Testis (tissue), 3 donors: ENCODE results near the gene FARP1. TPM values are rescaled to one million over a fixed set of nuclear protein-coding genes. Genes with fewer than 3 reads are reported as not detected.

Experiments used
- DNase-seq: peaks from one replicate; pipeline ENCODE4 v3.0.0-alpha.2; 2019
- H3K27ac ChIP-seq, 2 donors: fragments of 200-600 bp; sonication (generic); one replicate each; pipeline ENCODE4 v1.5.1; 2019
- H3K27me3 ChIP-seq: fragments of 200-600 bp; sonication (generic); one replicate; pipeline ENCODE4 v1.5.1; 2019
- H3K36me3 ChIP-seq: fragments of 200-600 bp; sonication (generic); one replicate; pipeline ENCODE4 v1.5.1; 2017; ENCODE audit warnings: low read depth; ENCODE audit errors: missing control alignments
- H3K4me1 ChIP-seq: fragments of 200-600 bp; sonication (generic); one replicate; pipeline ENCODE4 v1.5.1; 2019
- H3K4me3 ChIP-seq, 2 donors: fragments of 200-600 bp; sonication (generic); one replicate each; pipeline ENCODE4 v1.5.1; 2017 to 2019
- H3K9me3 ChIP-seq: fragments of 200-600 bp; sonication (generic); one replicate; pipeline ENCODE4 v1.5.1; 2017
- CTCF ChIP-seq, 3 experiments: fragments of 450-650 bp in 2 of 3; fragments of 200-600 bp in 1 of 3; sonication (generic) in 1 of 3; IDR thresholded peaks; one replicate each; pipeline ENCODE4 v1.5.1; 2016 to 2019; ENCODE audit warnings: antibody characterized with exemption in 3 of 3, mild to moderate bottlenecking in 2 of 3, moderate library complexity in 1 of 3
- POLR2A ChIP-seq: fragments of 450-650 bp; IDR thresholded peaks from one replicate; pipeline ENCODE4 v1.6.1; 2017; ENCODE audit warnings: antibody characterized with exemption, mild to moderate bottlenecking, moderate library complexity
- WGBS, 2 donors: methylation state at CpG; one replicate each; pipeline ENCODE4 v1.1.5; 2018; 5-methylcytosine and 5-hydroxymethylcytosine counted together
- intact Hi-C: fragments of 100-400 bp; cut with DNase I; formaldehyde crosslinking; loops from one replicate; pipeline ENCODE4 v1.15.1; 2023; ENCODE audit warnings: low total_unique reads
- polyA plus RNA-seq: library from polyadenylated mRNA; stranded (reverse); fragments of 350-450 nt; fragmentation: Illumina TruSeq; extraction: RNeasy Lipid Tissue Mini Kit (QIAGEN cat#74804); gene quantifications from one replicate; pipeline ENCODE4 v1.2.3, GENCODE V29; 2014; ENCODE audit warnings: low read depth, low replicate concordance; ENCODE audit not compliant: insufficient read depth
- total RNA-seq, 2 donors: library from RNA; depleted of rRNA; stranded (reverse); fragments of >200 nt; gene quantifications; one replicate each; pipeline ENCODE4 v1.2.3, GENCODE V29; 2016

FARP1 gene
- total and polyA plus RNA-seq, 3 donors from 2014 or later: 54.0 to 130 (median 69.1) TPM

- Histone ChIP-seq H3K4me1 (peaks cover 28% of the 10 kb centered on the region), H3K27me3 (no peaks in the 10 kb centered on the region), H3K4me3 (no peak overlapping the region), H3K36me3 (no peaks in the 10 kb centered on the region), H3K27ac (peak overlapping the region in 1 of 2 donors; percentile 7), H3K9me3 (no peaks in the 10 kb centered on the region)
- WGBS, 2 donors: 76 to 83% methylated on average over 13 to 16 of the region's 16 CpGs
- TF ChIP-seq POLR2A: no peak
- no peak for TF ChIP-seq CTCF (IDR thresholded peaks at IDR 0.05)
- DNase-seq: no peak
- intact Hi-C loops: no loop called here
Measured at GRCh38 chr13:98458431-98458830, 315.5 kb downstream of the FARP1 start.

GRCh38 chr13:98459171-98459681 is 316.3 kb downstream of the FARP1 start:
- H3K4me3 ChIP-seq: no peak overlapping the region
- H3K4me1 ChIP-seq: peaks cover 24% of the 10 kb centered on the region
- intact Hi-C loops: no loop called here
- no peak for DNase-seq
- H3K36me3 ChIP-seq: no peaks in the 10 kb centered on the region
- H3K9me3 ChIP-seq: no peaks in the 10 kb centered on the region
- H3K27me3 ChIP-seq: no peaks in the 10 kb centered on the region
- TF ChIP-seq POLR2A: no peak
- TF ChIP-seq CTCF (IDR thresholded peaks at IDR 0.05): no peak
- WGBS, 2 donors: 95 to 100% methylated on average over 3 to 18 of the region's 18 CpGs
- H3K27ac ChIP-seq: no peak overlapping the region

- H3K27me3 ChIP-seq: no peaks in the 10 kb centered on the region
- peaks cover 18% of the 10 kb centered on the region for H3K4me1 ChIP-seq
- no peaks in the 10 kb centered on the region for H3K36me3 ChIP-seq
- H3K4me3 ChIP-seq: no peak overlapping the region
- intact Hi-C loops: no loop called here
- TF ChIP-seq POLR2A (no peak), CTCF (IDR thresholded peaks at IDR 0.05) (no peak)
- no peak for DNase-seq
- H3K27ac ChIP-seq: no peak overlapping the region
- H3K9me3 ChIP-seq: no peaks in the 10 kb centered on the region
- 79 to 85% methylated on average over 8 to 13 of the region's 13 CpGs for WGBS, 2 donors
Measured at GRCh38 chr13:98459721-98460370, 317.0 kb downstream of the FARP1 start.

GRCh38 chr13:98460516-98460915 is 317.6 kb downstream of the FARP1 start:
- TF ChIP-seq POLR2A (no peak), CTCF (IDR thresholded peaks at IDR 0.05) (no peak)
- DNase-seq: no peak
- 86 to 87% methylated on average over 13 of the region's 13 CpGs for WGBS, 2 donors
- H3K9me3 ChIP-seq: no peaks in the 10 kb centered on the region
- no peaks in the 10 kb centered on the region for H3K36me3 ChIP-seq
- peaks cover 17% of the 10 kb centered on the region for H3K4me1 ChIP-seq
- no peak overlapping the region for H3K27ac ChIP-seq
- H3K27me3 ChIP-seq: no peaks in the 10 kb centered on the region
- no peak overlapping the region for H3K4me3 ChIP-seq
- intact Hi-C loops: no loop called here
